PC-3 (cell line): ENCODE results near the gene ZNF462. TPM values are rescaled to one million over a fixed set of nuclear protein-coding genes. Genes with fewer than 3 reads are reported as not detected.

Source experiments
- ATAC-seq: fragments of 200-7000 bp; cut with Tn5 transposase; 2 replicates; pipeline ENCODE4 v1.9.1; 2020; ENCODE audit warnings: mild to moderate bottlenecking, moderate library complexity
- BruUV-seq: library from RNA; stranded (reverse); fragments of 400-500 nt; replicated peaks from 2 replicates; lab custom pipeline; 2021; lab: Mats Ljungman, UMichigan
- CTCF ChIA-PET: fragments of 300-600 bp; sonication (Branson Sonifier 250); formaldehyde crosslinking; loops from one replicate; lab custom pipeline; 2022; ENCODE audit warnings: antibody characterized with exemption; lab: Charles Lee
- POLR2A ChIA-PET: fragments of 300-600 bp; sonication (Branson Sonifier 250); formaldehyde crosslinking; loops from one replicate; lab custom pipeline; 2022; ENCODE audit warnings: antibody characterized with exemption; ENCODE audit not compliant: unreplicated experiment; lab: Charles Lee
- DNase-seq: peaks from one replicate; pipeline ENCODE4 v3.0.0-alpha.2; 2015
- H2AFZ ChIP-seq: fragments of 300-600 bp; sonication (generic); 2 replicates; pipeline ENCODE4 v1.6.0; 2016; ENCODE audit warnings: antibody characterized with exemption, low read length
- H3F3A ChIP-seq: fragments of 300-600 bp; sonication (generic); one replicate; pipeline ENCODE4 v1.6.0; 2017; ENCODE audit warnings: antibody characterized with exemption, low read length, control low read depth, mild to moderate bottlenecking; ENCODE audit not compliant: unreplicated experiment
- H3K27ac ChIP-seq: fragments of 300-600 bp; sonication (generic); 2 replicates; pipeline ENCODE4 v1.5.1; 2016; ENCODE audit warnings: mild to moderate bottlenecking, low read length
- H3K27me3 ChIP-seq: fragments of 300-600 bp; sonication (generic); 2 replicates; pipeline ENCODE4 v1.6.1; 2016; ENCODE audit warnings: low read length, mixed read lengths
- H3K36me3 ChIP-seq: fragments of 300-600 bp; sonication (generic); 2 replicates; pipeline ENCODE4 v1.6.1; 2016; ENCODE audit warnings: low read depth, mixed run types, low read length, mixed read lengths
- H3K4me1 ChIP-seq: fragments of 300-600 bp; sonication (generic); 2 replicates; pipeline ENCODE4 v1.5.1; 2016; ENCODE audit warnings: low read length; ENCODE audit not compliant: insufficient read depth
- H3K4me2 ChIP-seq: fragments of 300-600 bp; sonication (generic); 2 replicates; pipeline ENCODE4 v1.6.0; 2016; ENCODE audit warnings: low read length
- H3K4me3 ChIP-seq: fragments of 300-600 bp; sonication (generic); 2 replicates; pipeline ENCODE4 v1.5.1; 2016; ENCODE audit warnings: mild to moderate bottlenecking, low read length, mixed read lengths
- H3K79me2 ChIP-seq: fragments of 300-600 bp; sonication (generic); 2 replicates; pipeline ENCODE4 v1.6.1; 2017; ENCODE audit warnings: low read length, mixed read lengths
- H3K9ac ChIP-seq: fragments of 300-600 bp; sonication (generic); 2 replicates; pipeline ENCODE4 v1.6.0; 2016; ENCODE audit warnings: mild to moderate bottlenecking, low read length
- H3K9me2 ChIP-seq: fragments of 300-600 bp; sonication (generic); replicated peaks from 2 replicates; pipeline ENCODE4 v1.6.1; 2016; ENCODE audit warnings: mixed run types, low read length, mixed read lengths
- H3K9me3 ChIP-seq: fragments of 300-600 bp; sonication (generic); 2 replicates; pipeline ENCODE4 v1.6.1; 2016; ENCODE audit warnings: low read length, mixed read lengths
- H4K20me1 ChIP-seq: fragments of 300-600 bp; sonication (generic); 2 replicates; pipeline ENCODE4 v1.6.1; 2016; ENCODE audit warnings: low read length, mixed read lengths
- CTCF ChIP-seq: fragments of 300-600 bp; sonication (generic); conservative IDR thresholded peaks from 2 replicates; pipeline ENCODE4 v1.5.1; 2017; ENCODE audit warnings: antibody characterized with exemption, low read depth, mild to moderate bottlenecking, low read length
- EZH2 ChIP-seq: fragments of 300-600 bp; sonication (generic); IDR thresholded peaks from one replicate; pipeline ENCODE4 v1.6.1; 2017; ENCODE audit warnings: antibody characterized with exemption, mild to moderate bottlenecking, low read length; ENCODE audit not compliant: unreplicated experiment
- EZH2phosphoT487 ChIP-seq: fragments of 300-600 bp; sonication (generic); IDR thresholded peaks from 2 replicates; pipeline ENCODE4 v1.6.1; 2018; ENCODE audit warnings: mild to moderate bottlenecking, antibody characterized with exemption, low read length, borderline replicate concordance
- intact Hi-C: fragments of 100-400 bp; cut with micrococcal nuclease; formaldehyde crosslinking; loops from 2 replicates; pipeline ENCODE4 v1.9.0; 2023
- total RNA-seq: library from RNA; depleted of rRNA; stranded (reverse); fragments of >200 nt; gene quantifications from 2 replicates; pipeline ENCODE4 v1.2.3, GENCODE V29; 2014

The ZNF462 gene
- total RNA-seq, 1 experiment from 2014 or later = 21.2 TPM

GRCh38 chr9:106970219-106970975 is 107.4 kb downstream of the ZNF462 start:
- no peak overlapping the region for H3K27ac ChIP-seq
- no peaks in the 10 kb centered on the region for H3K27me3 ChIP-seq
- DNase-seq = no peak
- CTCF ChIA-PET = no interaction called here
- intact Hi-C loops = no loop called here
- H3K36me3 ChIP-seq = peaks cover 31% of the 10 kb centered on the region
- TF ChIP-seq EZH2 = no peak
- no peak for TF ChIP-seq EZH2phosphoT487
- peaks cover 18% of the 10 kb centered on the region; the same call in 1 of the 2 replicates for H3K79me2 ChIP-seq
- peaks cover 22% of the 10 kb centered on the region for H3K4me1 ChIP-seq
- no peak for ATAC-seq
- no peaks in the 10 kb centered on the region for H4K20me1 ChIP-seq
- H3K9me3 ChIP-seq = no peaks in the 10 kb centered on the region
- no peak overlapping the region for H3K4me2 ChIP-seq
- BruUV-seq = no TSS peak
- H3F3A ChIP-seq = no peaks in the 10 kb centered on the region
- no peak overlapping the region for H3K9ac ChIP-seq
- POLR2A ChIA-PET = no interaction called here
- no peak overlapping the region for H2AFZ ChIP-seq
- H3K9me2 ChIP-seq = no peaks in the 10 kb centered on the region
- H3K4me3 ChIP-seq = no peak overlapping the region

GRCh38 chr9:106970976-106971457 is 108.1 kb downstream of the ZNF462 start:
- no peak overlapping the region for H3K4me3 ChIP-seq
- H3K27me3 ChIP-seq = no peaks in the 10 kb centered on the region
- H4K20me1 ChIP-seq = no peaks in the 10 kb centered on the region
- intact Hi-C loops = no loop called here
- H3K79me2 ChIP-seq = peaks cover 12% of the 10 kb centered on the region; the same call in 1 of the 2 replicates
- TF ChIP-seq EZH2phosphoT487 (no peak), EZH2 (no peak), CTCF (no peak)
- H3K36me3 ChIP-seq = peaks cover 34% of the 10 kb centered on the region
- ChIA-PET CTCF (no interaction called here), POLR2A (no interaction called here)
- H3F3A ChIP-seq = no peaks in the 10 kb centered on the region
- no peak overlapping the region for H3K27ac ChIP-seq
- H3K4me2 ChIP-seq = no peak overlapping the region
- no peak overlapping the region for H3K9ac ChIP-seq
- H3K9me3 ChIP-seq = no peaks in the 10 kb centered on the region
- no peaks in the 10 kb centered on the region for H3K9me2 ChIP-seq
- DNase-seq = no peak
- no peak for ATAC-seq
- H3K4me1 ChIP-seq = peaks cover 16% of the 10 kb centered on the region
- H2AFZ ChIP-seq = no peak overlapping the region
- BruUV-seq = no TSS peak

- H3K27me3 ChIP-seq = no peaks in the 10 kb centered on the region
- intact Hi-C loops = no loop called here
- no peak overlapping the region for H3K4me2 ChIP-seq
- peaks cover 9% of the 10 kb centered on the region; the same call in 1 of the 2 replicates for H3K79me2 ChIP-seq
- DNase-seq (no peak), ATAC-seq (no peak)
- no TSS peak for BruUV-seq
- ChIA-PET CTCF (no interaction called here), POLR2A (no interaction called here)
- no peak overlapping the region for H3K4me3 ChIP-seq
- H3K9ac ChIP-seq = no peak overlapping the region
- no peaks in the 10 kb centered on the region for H3K9me2 ChIP-seq
- H3K9me3 ChIP-seq = no peaks in the 10 kb centered on the region
- peaks cover 6% of the 10 kb centered on the region for H3K4me1 ChIP-seq
- peaks cover 41% of the 10 kb centered on the region for H3K36me3 ChIP-seq
- H4K20me1 ChIP-seq = no peaks in the 10 kb centered on the region
- no peak overlapping the region for H2AFZ ChIP-seq
- H3K27ac ChIP-seq = no peak overlapping the region
- TF ChIP-seq CTCF (no peak), EZH2 (no peak), EZH2phosphoT487 (no peak)
- H3F3A ChIP-seq = no peaks in the 10 kb centered on the region
Measured at GRCh38 chr9:106972082-106972481, 109.1 kb downstream of the ZNF462 start.
